ENCODE measurements around the gene OR6Y1.

Gene OR6Y1

DNA sequence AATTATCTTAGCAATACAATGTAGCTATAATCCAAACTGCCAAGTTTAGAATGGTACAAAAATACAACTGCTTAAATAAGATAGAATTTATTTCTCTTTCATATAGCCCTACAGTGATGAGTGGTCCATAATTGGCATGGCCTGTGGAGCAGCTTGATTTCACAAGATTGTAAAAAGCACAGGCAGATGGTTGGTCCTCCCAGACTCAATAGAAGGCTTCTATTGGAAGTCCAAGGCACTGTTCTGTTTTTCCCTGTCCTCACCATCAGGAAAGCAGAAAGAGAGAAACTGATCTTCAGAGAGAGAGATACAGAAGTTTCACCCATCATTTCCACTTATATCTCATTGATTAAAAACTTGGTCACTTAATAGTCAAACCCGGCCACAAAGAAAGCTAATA is 18.0 kb upstream of the OR6Y1 start:
- H3K27me3 ChIP-seq (ENCODE audit: insufficient read depth, low read length, poor library complexity): no peaks in the 10 kb centered on the region
- no peak for DNase-seq
- H3K4ac ChIP-seq (ENCODE audit: low read depth, low read length): no peak overlapping the region
- no peak overlapping the region for H2BK5ac ChIP-seq (ENCODE audit: low read length)
- H4K5ac ChIP-seq (ENCODE audit: low read length): no peak overlapping the region
- no peak overlapping the region for H4K8ac ChIP-seq (ENCODE audit: low read depth, low read length)
- H3K18ac ChIP-seq (ENCODE audit: low read length): no peak overlapping the region
- H2BK15ac ChIP-seq (replicated peaks; ENCODE audit: low read depth): no peak overlapping the region
- H3K23ac ChIP-seq (ENCODE audit: low read length): no peak overlapping the region
- WGBS (ENCODE audit: extremely low coverage, insufficient coverage, low lambda C conversion rate): no CpG with 5 or more reads among the region's 1 CpG
- no peaks in the 10 kb centered on the region for H3K79me1 ChIP-seq (ENCODE audit: low read length)
- H3K4me3 ChIP-seq (ENCODE audit: low read length): no peak overlapping the region
- H2AK5ac ChIP-seq (ENCODE audit: low read length): no peak overlapping the region
- H3K36me3 ChIP-seq (ENCODE audit: control insufficient read depth, insufficient read depth, low read length): no peaks in the 10 kb centered on the region
- H3K27ac ChIP-seq (ENCODE audit: low read depth, low read length): no peak overlapping the region
- H3K4me2 ChIP-seq (ENCODE audit: low read length): no peak overlapping the region
- H3K56ac ChIP-seq (ENCODE audit: low read length): no peak overlapping the region
- H3K9ac ChIP-seq (ENCODE audit: low read length): no peak overlapping the region
- no peak overlapping the region for H2BK120ac ChIP-seq (ENCODE audit: low read depth, low read length)
- H3K4me1 ChIP-seq (ENCODE audit: control insufficient read depth, low read depth, low read length): no peaks in the 10 kb centered on the region
- no peaks in the 10 kb centered on the region for H3K79me2 ChIP-seq (ENCODE audit: control insufficient read depth, insufficient read depth, low read length)

DNA sequence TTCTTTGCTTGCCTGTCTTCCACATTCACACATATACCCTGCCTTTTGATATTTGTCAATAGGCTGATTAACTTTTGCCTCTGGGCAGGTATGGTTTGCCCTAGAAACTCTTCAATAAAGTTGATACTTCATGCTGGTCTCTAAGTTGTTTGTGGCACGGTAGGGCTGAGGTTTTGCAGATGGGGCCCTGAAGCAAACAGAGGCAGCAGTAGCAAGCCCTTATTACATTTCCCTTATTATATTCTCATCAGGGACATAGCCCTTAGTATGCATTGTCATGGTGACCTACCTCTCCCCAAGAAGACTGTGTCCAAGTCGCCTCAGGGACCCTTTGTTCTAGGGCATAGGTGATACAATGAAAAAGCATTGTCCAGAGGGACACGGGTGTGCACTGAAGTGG is 16.3 kb upstream of the OR6Y1 start, which contains the start of gene OR6P1:
OR6P1 (minus strand) TSS at position 101 of the 400 bp plus-strand sequence. CDS start 6,976 bp downstream, outside the sequence.
- Histone ChIP-seq H2BK120ac (ENCODE audit: low read depth, low read length) (no peak within 1 kb of the TSS), H3K36me3 (ENCODE audit: control insufficient read depth, insufficient read depth, low read length) (no peaks in the 10 kb centered on the region), H3K9ac (ENCODE audit: low read length) (no peak within 1 kb of the TSS), H2BK15ac (replicated peaks; ENCODE audit: low read depth) (no peak within 1 kb of the TSS), H3K4ac (ENCODE audit: low read depth, low read length) (no peak within 1 kb of the TSS), H2AK5ac (ENCODE audit: low read length) (no peak within 1 kb of the TSS), H3K56ac (ENCODE audit: low read length) (no peak within 1 kb of the TSS), H3K18ac (ENCODE audit: low read length) (peak within 1 kb of the TSS; percentile 5), H3K4me3 (ENCODE audit: low read length) (no peak within 1 kb of the TSS), H4K8ac (ENCODE audit: low read depth, low read length) (no peak within 1 kb of the TSS), H3K23ac (ENCODE audit: low read length) (no peak within 1 kb of the TSS), H3K27ac (ENCODE audit: low read depth, low read length) (no peak within 1 kb of the TSS), H3K79me1 (ENCODE audit: low read length) (no peaks in the 10 kb centered on the region), H3K27me3 (ENCODE audit: insufficient read depth, low read length, poor library complexity) (no peaks in the 10 kb centered on the region), H3K4me1 (ENCODE audit: control insufficient read depth, low read depth, low read length) (no peaks in the 10 kb centered on the region), H4K5ac (ENCODE audit: low read length) (no peak within 1 kb of the TSS), H3K79me2 (ENCODE audit: control insufficient read depth, insufficient read depth, low read length) (no peaks in the 10 kb centered on the region), H2BK5ac (ENCODE audit: low read length) (no peak within 1 kb of the TSS), H3K4me2 (ENCODE audit: low read length) (no peak within 1 kb of the TSS)
- WGBS (ENCODE audit: extremely low coverage, insufficient coverage, low lambda C conversion rate): no CpG with 5 or more reads among the region's 3 CpGs
- DNase-seq: no peak

DNA sequence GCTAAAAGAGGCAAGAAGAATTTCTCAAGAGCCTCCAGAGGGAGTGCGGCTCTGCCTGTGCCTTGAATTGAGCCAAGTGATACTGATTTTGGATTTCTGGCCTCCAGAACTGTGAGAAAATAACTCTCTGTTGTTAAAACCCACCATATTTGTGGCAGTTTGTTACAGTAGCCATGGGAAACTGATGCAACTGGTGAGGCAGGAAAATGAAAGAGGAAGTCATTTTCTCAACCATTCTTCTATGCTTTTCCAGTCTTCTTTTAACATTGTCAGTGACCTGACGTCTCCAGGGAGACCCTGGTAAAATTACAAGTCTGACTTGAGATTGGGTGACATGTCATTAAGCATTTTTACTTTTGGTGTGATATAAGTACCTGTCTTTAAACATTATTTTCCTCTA is 10.4 kb upstream of the OR6Y1 start:
- H3K23ac ChIP-seq (ENCODE audit: low read length): no peak overlapping the region
- H3K27me3 ChIP-seq (ENCODE audit: insufficient read depth, low read length, poor library complexity): no peaks in the 10 kb centered on the region
- no peak overlapping the region for H2BK120ac ChIP-seq (ENCODE audit: low read depth, low read length)
- H3K79me1 ChIP-seq (ENCODE audit: low read length): no peaks in the 10 kb centered on the region
- no peaks in the 10 kb centered on the region for H3K79me2 ChIP-seq (ENCODE audit: control insufficient read depth, insufficient read depth, low read length)
- H3K4ac ChIP-seq (ENCODE audit: low read depth, low read length): no peak overlapping the region
- H4K5ac ChIP-seq (ENCODE audit: low read length): no peak overlapping the region
- no peak overlapping the region for H2BK5ac ChIP-seq (ENCODE audit: low read length)
- H3K36me3 ChIP-seq (ENCODE audit: control insufficient read depth, insufficient read depth, low read length): no peaks in the 10 kb centered on the region
- no peak overlapping the region for H3K56ac ChIP-seq (ENCODE audit: low read length)
- H3K4me2 ChIP-seq (ENCODE audit: low read length): no peak overlapping the region
- DNase-seq: peak; percentile 45
- no peak overlapping the region for H2BK15ac ChIP-seq (replicated peaks; ENCODE audit: low read depth)
- H3K4me1 ChIP-seq (ENCODE audit: control insufficient read depth, low read depth, low read length): no peaks in the 10 kb centered on the region
- H3K9ac ChIP-seq (ENCODE audit: low read length): no peak overlapping the region
- H3K18ac ChIP-seq (ENCODE audit: low read length): no peak overlapping the region
- no peak overlapping the region for H4K8ac ChIP-seq (ENCODE audit: low read depth, low read length)
- no CpG with 5 or more reads among the region's 2 CpGs for WGBS (ENCODE audit: extremely low coverage, insufficient coverage, low lambda C conversion rate)
- no peak overlapping the region for H3K27ac ChIP-seq (ENCODE audit: low read depth, low read length)
- no peak overlapping the region for H3K4me3 ChIP-seq (ENCODE audit: low read length)
- no peak overlapping the region for H2AK5ac ChIP-seq (ENCODE audit: low read length)

DNA sequence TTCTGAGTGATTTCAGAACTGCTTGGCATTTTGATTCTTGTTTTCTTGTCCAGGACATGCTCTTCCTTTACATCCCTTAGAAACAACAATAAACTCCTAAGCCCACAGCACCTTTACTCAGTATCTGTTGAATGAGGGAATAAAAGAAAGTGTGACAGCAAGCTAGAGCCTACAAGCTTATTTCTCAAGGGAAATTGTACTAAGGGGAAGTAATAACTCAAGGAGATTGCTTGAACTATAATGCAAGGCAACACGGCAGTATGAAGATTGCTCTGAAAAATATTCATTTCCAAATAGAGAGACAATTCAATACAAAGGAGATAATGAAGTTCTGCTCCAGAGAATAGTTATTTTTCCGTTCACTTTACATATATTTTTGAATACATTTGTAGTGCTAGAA is 9.6 kb upstream of the OR6Y1 start:
- H3K23ac ChIP-seq (ENCODE audit: low read length): no peak overlapping the region
- no peak overlapping the region for H4K8ac ChIP-seq (ENCODE audit: low read depth, low read length)
- no peak overlapping the region for H2BK15ac ChIP-seq (replicated peaks; ENCODE audit: low read depth)
- H2BK5ac ChIP-seq (ENCODE audit: low read length): no peak overlapping the region
- no peaks in the 10 kb centered on the region for H3K79me1 ChIP-seq (ENCODE audit: low read length)
- H3K4ac ChIP-seq (ENCODE audit: low read depth, low read length): no peak overlapping the region
- H3K18ac ChIP-seq (ENCODE audit: low read length): no peak overlapping the region
- no peak overlapping the region for H3K9ac ChIP-seq (ENCODE audit: low read length)
- no peak overlapping the region for H3K4me3 ChIP-seq (ENCODE audit: low read length)
- no peak overlapping the region for H2BK120ac ChIP-seq (ENCODE audit: low read depth, low read length)
- no peak overlapping the region for H3K56ac ChIP-seq (ENCODE audit: low read length)
- H4K5ac ChIP-seq (ENCODE audit: low read length): no peak overlapping the region
- no peak for DNase-seq
- H3K4me1 ChIP-seq (ENCODE audit: control insufficient read depth, low read depth, low read length): no peaks in the 10 kb centered on the region
- H3K36me3 ChIP-seq (ENCODE audit: control insufficient read depth, insufficient read depth, low read length): no peaks in the 10 kb centered on the region
- no peaks in the 10 kb centered on the region for H3K79me2 ChIP-seq (ENCODE audit: control insufficient read depth, insufficient read depth, low read length)
- H3K27me3 ChIP-seq (ENCODE audit: insufficient read depth, low read length, poor library complexity): no peaks in the 10 kb centered on the region
- H3K27ac ChIP-seq (ENCODE audit: low read depth, low read length): no peak overlapping the region
- no CpG with 5 or more reads among the region's 2 CpGs for WGBS (ENCODE audit: extremely low coverage, insufficient coverage, low lambda C conversion rate)
- no peak overlapping the region for H2AK5ac ChIP-seq (ENCODE audit: low read length)
- no peak overlapping the region for H3K4me2 ChIP-seq (ENCODE audit: low read length)

DNA sequence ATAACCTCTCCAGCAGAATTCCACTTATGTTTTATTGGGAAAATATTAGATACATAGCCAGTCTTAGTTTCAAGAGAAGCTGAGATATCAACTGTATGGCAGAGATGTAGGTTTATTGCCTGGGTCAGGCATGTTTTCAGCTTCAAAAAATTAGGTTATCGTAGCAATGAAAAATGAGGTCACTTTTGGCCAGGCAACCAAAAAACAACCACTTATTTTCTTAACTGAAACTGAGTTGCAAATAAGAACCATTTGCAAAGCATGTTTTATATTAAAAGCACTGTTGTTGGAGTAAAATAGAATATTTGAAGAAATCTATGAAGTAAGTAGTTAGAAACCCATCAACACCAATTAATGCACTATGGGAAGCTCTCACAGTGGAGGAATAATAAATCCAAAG is 5.5 kb upstream of the OR6Y1 start:
- Histone ChIP-seq H3K23ac (ENCODE audit: low read length) (no peak overlapping the region), H3K36me3 (ENCODE audit: control insufficient read depth, insufficient read depth, low read length) (no peaks in the 10 kb centered on the region), H3K4me3 (ENCODE audit: low read length) (no peak overlapping the region), H4K8ac (ENCODE audit: low read depth, low read length) (no peak overlapping the region), H2BK15ac (replicated peaks; ENCODE audit: low read depth) (no peak overlapping the region), H3K79me1 (ENCODE audit: low read length) (no peaks in the 10 kb centered on the region), H3K79me2 (ENCODE audit: control insufficient read depth, insufficient read depth, low read length) (no peaks in the 10 kb centered on the region), H4K5ac (ENCODE audit: low read length) (no peak overlapping the region), H3K4ac (ENCODE audit: low read depth, low read length) (no peak overlapping the region), H2AK5ac (ENCODE audit: low read length) (no peak overlapping the region), H3K27ac (ENCODE audit: low read depth, low read length) (no peak overlapping the region), H2BK120ac (ENCODE audit: low read depth, low read length) (no peak overlapping the region), H3K56ac (ENCODE audit: low read length) (no peak overlapping the region), H3K27me3 (ENCODE audit: insufficient read depth, low read length, poor library complexity) (no peaks in the 10 kb centered on the region), H3K4me1 (ENCODE audit: control insufficient read depth, low read depth, low read length) (no peaks in the 10 kb centered on the region), H3K9ac (ENCODE audit: low read length) (no peak overlapping the region), H2BK5ac (ENCODE audit: low read length) (no peak overlapping the region), H3K18ac (ENCODE audit: low read length) (no peak overlapping the region), H3K4me2 (ENCODE audit: low read length) (no peak overlapping the region)
- no CpG with 5 or more reads among the region's 1 CpG for WGBS (ENCODE audit: extremely low coverage, insufficient coverage, low lambda C conversion rate)
- DNase-seq: no peak

DNA sequence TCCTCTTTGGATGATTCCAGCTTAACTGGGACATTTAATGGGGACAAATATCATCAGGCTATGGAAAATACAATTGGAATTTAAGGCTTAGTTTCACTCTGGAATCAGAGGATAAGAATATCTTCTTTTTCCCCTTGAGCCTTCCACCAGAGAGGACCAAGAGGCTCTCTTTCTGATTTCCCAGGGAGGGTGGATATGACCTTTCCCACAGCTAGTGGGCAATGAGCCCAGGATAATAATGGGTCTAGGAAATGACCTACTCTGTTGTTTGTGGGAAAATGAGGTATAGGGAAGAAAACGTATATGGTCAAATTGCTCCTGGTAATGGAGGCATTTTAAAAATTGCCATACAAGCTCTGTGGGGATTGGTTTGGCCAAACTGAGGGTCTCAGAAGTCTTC is 1.9 kb downstream of the OR6Y1 start:
- Histone ChIP-seq H2BK120ac (ENCODE audit: low read depth, low read length) (no peak overlapping the region), H4K5ac (ENCODE audit: low read length) (no peak overlapping the region), H3K9ac (ENCODE audit: low read length) (no peak overlapping the region), H3K4me3 (ENCODE audit: low read length) (no peak overlapping the region), H3K18ac (ENCODE audit: low read length) (no peak overlapping the region), H2BK15ac (replicated peaks; ENCODE audit: low read depth) (no peak overlapping the region), H3K4ac (ENCODE audit: low read depth, low read length) (no peak overlapping the region), H3K79me2 (ENCODE audit: control insufficient read depth, insufficient read depth, low read length) (no peaks in the 10 kb centered on the region), H3K4me2 (ENCODE audit: low read length) (no peak overlapping the region), H3K56ac (ENCODE audit: low read length) (no peak overlapping the region), H3K36me3 (ENCODE audit: control insufficient read depth, insufficient read depth, low read length) (no peaks in the 10 kb centered on the region), H2AK5ac (ENCODE audit: low read length) (no peak overlapping the region), H3K79me1 (ENCODE audit: low read length) (no peaks in the 10 kb centered on the region), H3K4me1 (ENCODE audit: control insufficient read depth, low read depth, low read length) (no peaks in the 10 kb centered on the region), H3K27ac (ENCODE audit: low read depth, low read length) (no peak overlapping the region), H3K27me3 (ENCODE audit: insufficient read depth, low read length, poor library complexity) (no peaks in the 10 kb centered on the region), H2BK5ac (ENCODE audit: low read length) (no peak overlapping the region), H3K23ac (ENCODE audit: low read length) (no peak overlapping the region), H4K8ac (ENCODE audit: low read depth, low read length) (no peak overlapping the region)
- DNase-seq: no peak
- no CpG with 5 or more reads among the region's 1 CpG for WGBS (ENCODE audit: extremely low coverage, insufficient coverage, low lambda C conversion rate)
